HepG2 (cell line): ENCODE results near the gene PPOX. TPM values are rescaled to one million over a fixed set of nuclear protein-coding genes. Genes with fewer than 3 reads are reported as not detected.

Experiments used
- ATAC-seq: fragments of 200-7000 bp; cut with Tn5 transposase; 3 replicates; pipeline ENCODE4 v1.9.1; 2020; ENCODE audit warnings: mild to moderate bottlenecking, moderate library complexity
- BruUV-seq: library from RNA; stranded (reverse); fragments of 400-500 nt; replicated peaks from 2 replicates; lab custom pipeline; 2021; lab: Mats Ljungman, UMichigan
- CTCF ChIA-PET: fragments of 300-600 bp; formaldehyde crosslinking; extraction: SDS; loops from one replicate; lab custom pipeline; 2021; ENCODE audit warnings: low total read pairs, inconsistent platforms, low intra/inter-chr PET ratio; lab: Yijun Ruan, JAX
- POLR2A ChIA-PET: fragments of 350-600 bp; sonication (Branson Sonifier 250); formaldehyde crosslinking; loops from one replicate; lab custom pipeline; 2020; ENCODE audit warnings: antibody characterized with exemption, inconsistent platforms; lab: Yijun Ruan, JAX
- DNase-seq: peaks from one replicate; pipeline ENCODE4 v3.0.0-alpha.2; 2015; ENCODE audit warnings: low spot score
- FAIRE-seq: peaks from 3 replicates; lab custom pipeline; 2011; peaks lifted over from hg19 to GRCh38; lab: Jason Lieb, UNC
- H2AFZ ChIP-seq: one replicate; pipeline ENCODE4 v1.6.1; 2011; ENCODE audit warnings: low read length, inconsistent platforms
- H3K27ac ChIP-seq: fragments of 300-600 bp; 3 replicates; pipeline ENCODE4 v1.8.0; 2011; ENCODE audit warnings: mixed run types, mild to moderate bottlenecking, mixed read lengths, low read length, inconsistent platforms; ENCODE audit not compliant: insufficient read depth; ENCODE audit errors: extremely low read length
- H3K27me3 ChIP-seq, 2 experiments: fragments of 200-600 bp in 1 of 2; 2 replicates in 1 of 2; 3 replicates in 1 of 2; pipeline versions ENCODE4 v1.6.0 to v1.8.0; 2011; ENCODE audit warnings: low read length in 2 of 2, mild to moderate bottlenecking in 2 of 2, moderate library complexity in 2 of 2, inconsistent platforms in 1 of 2; ENCODE audit not compliant: insufficient read depth in 2 of 2, control insufficient read depth in 1 of 2
- H3K36me3 ChIP-seq, 2 experiments: fragments of 200-600 bp in 1 of 2; replicated peaks in 1 of 2; 2 replicates in 1 of 2; 3 replicates in 1 of 2; pipeline versions ENCODE4 v1.5.1 to v1.8.0; 2011; ENCODE audit warnings: low read length in 2 of 2, inconsistent platforms in 1 of 2; ENCODE audit not compliant: insufficient read depth in 2 of 2, control insufficient read depth in 1 of 2
- H3K4me1 ChIP-seq: 2 replicates; pipeline ENCODE4 v1.5.1; 2012; ENCODE audit warnings: low read length, inconsistent platforms; ENCODE audit not compliant: insufficient read depth
- H3K4me2 ChIP-seq: 2 replicates; pipeline ENCODE4 v1.6.0; 2011; ENCODE audit warnings: low read depth, low read length, inconsistent platforms
- H3K4me3 ChIP-seq, 3 experiments: fragments of 200-600 bp in 1 of 3; sonication (generic), shearing (Covaris generic) in 1 of 3; replicated peaks in 1 of 3; 2 replicates each; pipeline ENCODE4 v1.5.1; 2011 to 2016; ENCODE audit warnings: low read length in 3 of 3, inconsistent platforms in 2 of 3, low read depth in 2 of 3, mild to moderate bottlenecking in 2 of 3, control low read depth in 1 of 3, mixed read lengths in 1 of 3; ENCODE audit not compliant: insufficient read depth in 1 of 3
- H3K79me2 ChIP-seq: one replicate; pipeline ENCODE4 v1.6.1; 2011; ENCODE audit warnings: low read length, inconsistent platforms; ENCODE audit not compliant: insufficient read depth
- H3K9ac ChIP-seq: 2 replicates; pipeline ENCODE4 v1.6.0; 2011; ENCODE audit warnings: mild to moderate bottlenecking, low read depth, low read length, inconsistent platforms; ENCODE audit not compliant: insufficient read depth
- H3K9me3 ChIP-seq: 2 replicates; pipeline ENCODE4 v1.5.1; 2012; ENCODE audit warnings: mild to moderate bottlenecking, low read length
- H4K20me1 ChIP-seq: 2 replicates; pipeline ENCODE4 v1.6.0; 2011; ENCODE audit warnings: inconsistent platforms, mild to moderate bottlenecking, low read length, moderate library complexity; ENCODE audit not compliant: insufficient read depth
- GATA4 ChIP-seq: sonication (generic); IDR thresholded peaks from 2 replicates; pipeline ENCODE4 v1.6.1; 2016; ENCODE audit warnings: antibody characterized with exemption, low read depth, borderline replicate concordance
- HNF4G ChIP-seq, 2 experiments: sonication (generic) in 1 of 2; formaldehyde crosslinking in 1 of 2; IDR thresholded peaks; 2 replicates each; pipeline versions ENCODE4 v1.4.0 to v1.6.1; 2011 to 2020; ENCODE audit warnings: borderline replicate concordance in 2 of 2, low read depth in 2 of 2, mild to moderate bottlenecking in 2 of 2, low read length in 1 of 2, missing genetic modification reagents in 1 of 2, moderate library complexity in 1 of 2
- IRX3 ChIP-seq: sonication (generic); formaldehyde crosslinking; IDR thresholded peaks from 2 replicates; pipeline ENCODE4 v1.8.1; 2023; ENCODE audit warnings: mild to moderate bottlenecking, low read depth, missing genetic modification reagents, borderline replicate concordance
- KAT8 ChIP-seq: IDR thresholded peaks from 2 replicates; pipeline ENCODE4 v1.6.1; 2016; ENCODE audit warnings: missing genetic modification reagents, missing compliant biosample characterization
- ONECUT2 ChIP-seq: sonication (generic); formaldehyde crosslinking; IDR thresholded peaks from 2 replicates; pipeline ENCODE4 v1.4.0; 2020; ENCODE audit warnings: missing genetic modification reagents
- RCOR2 ChIP-seq: IDR thresholded peaks from 2 replicates; pipeline ENCODE4 v1.6.1; 2016; ENCODE audit warnings: missing biosample characterization, missing genetic modification reagents
- SSRP1 ChIP-seq: IDR thresholded peaks from 2 replicates; pipeline ENCODE4 v1.6.1; 2016; ENCODE audit warnings: control low read depth
- ZFP36 ChIP-seq: fragments of 150-350 bp; IDR thresholded peaks from 2 replicates; pipeline ENCODE4 v1.6.1; 2018; ENCODE audit warnings: borderline replicate concordance, low read length, low read depth; ENCODE audit not compliant: partially characterized antibody
- ZNF530 ChIP-seq: sonication (generic); formaldehyde crosslinking; IDR thresholded peaks from 2 replicates; pipeline ENCODE4 v1.5.0; 2020; ENCODE audit warnings: low read depth, mild to moderate bottlenecking, missing genetic modification reagents
- WGBS: methylation state at CpG from one replicate; pipeline ENCODE4 v1.1.6; 2017; ENCODE audit warnings: low lambda C conversion rate; 5-methylcytosine and 5-hydroxymethylcytosine counted together
- in situ Hi-C: cut with HindIII; loops from 2 replicates; pipeline ENCODE4 v1.10.0; 2017; ENCODE audit warnings: low pct_unique_long_range_greater_than_20kb; ENCODE audit not compliant: extremely low pct_ligation_motif_present
- intact Hi-C: fragments of 100-400 bp; cut with micrococcal nuclease; formaldehyde crosslinking; loops from one replicate; pipeline ENCODE4 v1.10.0; 2022; ENCODE audit not compliant: unreplicated experiment
- polyA plus RNA-seq, 8 experiments: library from polyadenylated mRNA; depleted of rRNA in 3 of 8; stranded (reverse) in 7 of 8; unstranded in 1 of 8; fragments of >200 nt; fragmentation: Illumina TruSeq in 4 of 8; extraction: Trizol in 4 of 8; gene quantifications; 2 replicates each; pipeline versions ENCODE4 v1.2.1 to v1.2.3, GENCODE V29; 2011 to 2016; ENCODE audit warnings: low read depth in 4 of 8, missing spikeins in 1 of 8, mixed read lengths in 1 of 8; ENCODE audit not compliant: insufficient read depth in 1 of 8
- total RNA-seq, 5 experiments: library from RNA; depleted of rRNA; stranded (reverse); fragments of >200 nt; fragmentation: Illumina TruSeq; extraction: Trizol; gene quantifications; 2 replicates each; pipeline ENCODE4 v1.2.3, GENCODE V29; 2016; ENCODE audit warnings: low read depth in 1 of 5
- TF ChIP-seq, protein P1 (sequence below): sonication (generic); formaldehyde crosslinking; IDR thresholded peaks from 2 replicates; pipeline ENCODE4 v1.5.0; 2020; ENCODE audit warnings: missing genetic modification reagents

PPOX gene
- total and polyA plus RNA-seq, 2 of the 13 experiments (the other 11 are each of a cell fraction or from before 2014, with no cell fraction given) = 15.5 to 27.7 TPM

- no peak for TF ChIP-seq ZFP36
- peak; percentile 38; the same call in 1 of the 2 replicates for TF ChIP-seq GATA4
- TF ChIP-seq SSRP1 (CRISPR knock-in tag) = no peak
Observed at GRCh38 chr1:161153682-161154337, 12.4 kb upstream of the PPOX start, which contains the start of gene UFC1 (continued).

- no peak for ATAC-seq
- POLR2A ChIA-PET = interaction anchor here (1.0 to 2.2 kb wide), 2 partner anchors 8 to 25 kb away, joined by 3 to 5 read pairs; partner anchors contain the start of genes DEDD and PPOX
- Histone ChIP-seq H3K4me1 (peaks cover 48% of the 10 kb centered on the region), H3K27ac (no peak overlapping the region), H2AFZ (no peak overlapping the region), H3K9ac (no peak overlapping the region), H3K79me2 (peaks cover 17% of the 10 kb centered on the region), H3K27me3 (no peaks in the 10 kb centered on the region; a peak in 1 of 5 replicates), H3K4me3 (no peak overlapping the region), H3K36me3 (peaks cover 8 to 25% of the 10 kb centered on the region in 2 experiments; a peak in 4 of 5 replicates), H3K4me2 (no peak overlapping the region), H3K9me3 (no peaks in the 10 kb centered on the region), H4K20me1 (no peaks in the 10 kb centered on the region)
- CTCF ChIA-PET = no interaction called here
- BruUV-seq = no TSS peak
- no peak for TF ChIP-seq RCOR2
- no peak for FAIRE-seq
- DNase-seq = no peak
- intact Hi-C loops = no loop called here
- WGBS = 100% methylated on average over 1 of the region's 1 CpG
- in situ Hi-C loops = no loop called here
Observed at GRCh38 chr1:161157867-161158266, 8.4 kb upstream of the PPOX start.

DNA sequence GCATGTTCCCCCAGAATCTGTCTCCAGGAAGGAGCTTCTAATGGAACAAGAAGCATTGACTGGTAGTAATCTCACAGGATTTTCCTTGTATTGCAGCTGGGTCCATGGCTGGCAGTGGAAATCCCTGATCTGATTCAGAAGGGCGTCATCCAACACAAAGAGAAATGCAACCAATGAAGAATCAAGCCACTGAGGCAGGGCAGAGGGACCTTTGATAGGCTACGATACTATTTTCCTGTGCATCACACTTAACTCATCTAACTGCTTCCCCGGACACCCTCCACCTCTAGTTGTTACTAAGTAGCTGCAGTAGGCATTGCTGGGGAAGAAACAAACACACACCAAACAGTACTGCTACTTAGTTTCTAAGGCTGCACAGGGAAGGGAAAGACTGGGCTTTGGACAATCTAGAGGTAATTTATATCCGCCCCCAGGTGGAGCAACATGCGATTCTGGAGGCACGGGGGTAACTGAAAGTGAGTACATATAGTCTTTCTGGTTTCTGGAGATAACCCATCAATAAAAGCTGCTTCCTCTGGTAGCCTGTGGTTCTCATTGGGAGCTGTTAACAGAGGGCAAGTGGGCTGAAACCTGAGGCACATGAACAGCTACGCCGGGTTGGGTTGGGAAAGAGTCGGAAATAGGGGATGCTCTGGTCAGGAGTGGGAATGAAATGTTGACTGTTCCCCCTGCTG lies 7.8 kb upstream of the PPOX start:
- peak overlapping the region; percentile 97 for H3K4me2 ChIP-seq
- peak overlapping the region; percentile 64 for H3K27ac ChIP-seq
- peak overlapping the region in 1 of 3 experiments; percentile 94; a peak in 2 of 6 replicates for H3K4me3 ChIP-seq
- no peak overlapping the region for H2AFZ ChIP-seq
- 92% methylated on average over 9 of the region's 9 CpGs for WGBS
- peaks cover 10 to 31% of the 10 kb centered on the region in 2 experiments; a peak in 4 of 5 replicates for H3K36me3 ChIP-seq
- no peaks in the 10 kb centered on the region for H3K9me3 ChIP-seq
- H3K27me3 ChIP-seq = no peaks in the 10 kb centered on the region; a peak in 1 of 5 replicates
- no peak for ATAC-seq
- H3K4me1 ChIP-seq = peaks cover 45% of the 10 kb centered on the region
- H3K9ac ChIP-seq = peak overlapping the region; percentile 91
- ChIA-PET POLR2A (interaction anchor here (1.0 to 2.2 kb wide), 2 partner anchors 8 to 26 kb away, joined by 3 to 5 read pairs; partner anchors contain the start of genes DEDD and PPOX), CTCF (no interaction called here)
- H4K20me1 ChIP-seq = no peaks in the 10 kb centered on the region
- no TSS peak for BruUV-seq
- no peak for DNase-seq
- in situ Hi-C loops = no loop called here
- H3K79me2 ChIP-seq = peaks cover 17% of the 10 kb centered on the region
- intact Hi-C loops = no loop called here
- no peak for FAIRE-seq
- TF ChIP-seq, protein P1, sequence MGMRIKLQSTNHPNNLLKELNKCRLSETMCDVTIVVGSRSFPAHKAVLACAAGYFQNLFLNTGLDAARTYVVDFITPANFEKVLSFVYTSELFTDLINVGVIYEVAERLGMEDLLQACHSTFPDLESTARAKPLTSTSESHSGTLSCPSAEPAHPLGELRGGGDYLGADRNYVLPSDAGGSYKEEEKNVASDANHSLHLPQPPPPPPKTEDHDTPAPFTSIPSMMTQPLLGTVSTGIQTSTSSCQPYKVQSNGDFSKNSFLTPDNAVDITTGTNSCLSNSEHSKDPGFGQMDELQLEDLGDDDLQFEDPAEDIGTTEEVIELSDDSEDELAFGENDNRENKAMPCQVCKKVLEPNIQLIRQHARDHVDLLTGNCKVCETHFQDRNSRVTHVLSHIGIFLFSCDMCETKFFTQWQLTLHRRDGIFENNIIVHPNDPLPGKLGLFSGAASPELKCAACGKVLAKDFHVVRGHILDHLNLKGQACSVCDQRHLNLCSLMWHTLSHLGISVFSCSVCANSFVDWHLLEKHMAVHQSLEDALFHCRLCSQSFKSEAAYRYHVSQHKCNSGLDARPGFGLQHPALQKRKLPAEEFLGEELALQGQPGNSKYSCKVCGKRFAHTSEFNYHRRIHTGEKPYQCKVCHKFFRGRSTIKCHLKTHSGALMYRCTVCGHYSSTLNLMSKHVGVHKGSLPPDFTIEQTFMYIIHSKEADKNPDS = no peak
- TF ChIP-seq HNF4G (IDR thresholded peaks at IDR 0.05; ENCODE audit: borderline replicate concordance, low read depth, low read length) (no peak), HNF4G (CRISPR knock-in tag; IDR thresholded peaks at IDR 0.05; ENCODE audit: borderline replicate concordance, low read depth) (no peak), IRX3 (CRISPR knock-in tag) (no peak), ONECUT2 (CRISPR knock-in tag) (no peak), KAT8 (CRISPR knock-in tag) (no peak), ZNF530 (CRISPR knock-in tag) (no peak)
